Activated naive CD8-positive, alpha-beta T cell (primary cell): ENCODE results near the gene PATJ.
A peak's percentile ranks its signal among the peaks of the same experiment; 100 is the strongest.

Source experiments
- H3K27ac Mint-ChIP-seq: one replicate; pipeline ENCODE4 v1.8.0; 2021; ENCODE audit warnings: mixed read lengths
- H3K27me3 Mint-ChIP-seq: one replicate; pipeline ENCODE4 v1.8.0; 2021; ENCODE audit warnings: mixed read lengths
- H3K36me3 Mint-ChIP-seq: one replicate; pipeline ENCODE4 v1.8.0; 2021; ENCODE audit warnings: mixed read lengths
- H3K4me1 Mint-ChIP-seq: one replicate; pipeline ENCODE4 v1.8.0; 2021; ENCODE audit warnings: low read depth, mixed read lengths
- H3K4me3 Mint-ChIP-seq: one replicate; pipeline ENCODE4 v1.8.0; 2021; ENCODE audit warnings: mild to moderate bottlenecking, mixed read lengths
- H3K9me3 Mint-ChIP-seq: one replicate; pipeline ENCODE4 v1.8.0; 2021; ENCODE audit warnings: low read depth, mixed read lengths

PATJ gene

DNA sequence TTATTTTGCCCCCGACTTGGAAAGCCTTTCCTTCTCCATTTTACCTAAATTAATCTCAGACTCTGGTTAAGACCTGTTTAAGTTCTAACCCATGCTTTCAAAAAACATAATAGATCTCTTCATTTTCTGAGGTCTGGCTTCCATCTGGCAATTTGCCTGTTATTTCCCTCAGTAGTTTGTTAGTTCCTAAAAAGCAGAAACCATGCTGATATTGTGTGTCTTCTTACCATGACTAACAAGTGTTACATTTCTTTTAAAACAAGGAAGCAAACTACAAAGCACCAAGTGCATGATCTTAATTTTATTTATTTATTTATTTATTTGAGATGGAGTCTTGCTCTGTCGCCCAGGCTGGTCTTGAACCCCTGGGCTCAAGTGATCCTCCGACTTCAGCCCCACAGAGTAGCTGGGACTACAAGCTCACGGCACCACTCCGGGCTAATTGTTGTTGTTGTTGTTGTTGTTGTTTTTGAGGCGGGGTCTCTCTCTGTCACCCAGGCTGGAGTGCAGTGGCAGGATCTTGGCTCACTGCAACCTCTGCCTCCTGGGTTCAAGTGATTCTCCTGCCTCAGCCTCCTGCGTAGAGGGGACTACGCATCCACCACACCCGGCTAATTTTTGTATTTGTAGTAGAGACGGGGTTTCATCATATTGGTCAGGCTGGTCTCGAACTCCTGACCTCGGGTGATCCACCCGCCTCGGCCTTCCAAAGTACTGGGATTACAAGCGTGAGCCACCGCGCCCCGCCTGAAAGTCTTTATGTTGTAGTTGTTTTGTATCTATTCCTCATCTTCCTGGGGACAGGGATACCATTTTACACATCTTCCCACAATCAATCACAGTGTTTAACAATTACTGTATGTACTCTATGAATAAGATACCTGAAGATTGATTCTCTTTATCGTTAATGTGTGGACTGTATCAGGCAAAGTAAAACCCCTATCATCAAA, 1.3 kb upstream of the PATJ start:
- peak overlapping the region; percentile 90 for H3K27ac Mint-ChIP-seq
- H3K36me3 Mint-ChIP-seq: no peaks in the 10 kb centered on the region
- peak overlapping the region; percentile 89 for H3K4me3 Mint-ChIP-seq
- H3K4me1 Mint-ChIP-seq: peaks cover 29% of the 10 kb centered on the region
- no peaks in the 10 kb centered on the region for H3K27me3 Mint-ChIP-seq
- no peaks in the 10 kb centered on the region for H3K9me3 Mint-ChIP-seq

DNA sequence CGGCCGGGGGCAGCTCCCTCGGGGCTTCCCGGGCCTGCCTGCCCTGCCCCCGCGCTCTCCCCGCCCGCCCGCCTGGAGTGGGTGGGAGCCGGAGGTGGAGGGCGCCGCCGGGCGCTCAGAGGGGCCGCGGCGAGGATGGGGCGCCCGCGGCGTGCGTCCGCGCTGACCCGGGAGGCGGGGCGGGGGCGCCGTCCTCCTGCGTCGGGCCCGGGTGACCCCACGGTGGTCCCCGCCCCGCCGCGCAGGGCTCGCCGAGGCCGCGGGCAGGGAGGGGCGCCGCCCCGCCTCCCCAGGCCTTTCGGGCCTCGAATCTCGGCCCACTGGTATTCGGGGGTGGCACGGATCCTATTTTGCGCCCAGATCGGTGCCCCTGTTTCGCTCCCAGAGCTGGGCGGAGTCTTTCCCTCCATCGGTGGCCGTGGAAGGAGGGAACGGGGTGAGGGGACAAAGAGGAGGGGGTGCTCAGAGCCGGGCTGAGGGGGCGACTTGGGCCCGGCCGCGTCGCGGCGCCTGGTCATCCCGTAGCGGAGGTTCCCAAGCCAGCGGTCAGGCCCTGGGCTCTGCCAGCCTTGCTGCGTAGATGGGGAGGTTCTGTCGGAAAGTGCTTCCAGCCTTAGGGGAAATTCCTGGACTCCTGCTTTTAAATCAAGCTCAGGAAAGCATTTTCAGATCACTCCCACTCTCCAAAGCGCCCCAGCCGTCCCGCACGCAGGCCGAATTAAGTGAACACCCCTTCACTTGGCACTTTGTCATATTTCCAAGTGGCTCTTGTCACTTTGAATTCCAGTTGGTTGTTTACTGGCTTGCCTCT, 545 bp downstream of the PATJ start:
- Mint-ChIP-seq H3K4me1 (peaks cover 35% of the 10 kb centered on the region), H3K27ac (peak overlapping the region; percentile 54), H3K9me3 (no peaks in the 10 kb centered on the region), H3K27me3 (no peaks in the 10 kb centered on the region), H3K36me3 (no peaks in the 10 kb centered on the region), H3K4me3 (peak overlapping the region; percentile 80)

DNA sequence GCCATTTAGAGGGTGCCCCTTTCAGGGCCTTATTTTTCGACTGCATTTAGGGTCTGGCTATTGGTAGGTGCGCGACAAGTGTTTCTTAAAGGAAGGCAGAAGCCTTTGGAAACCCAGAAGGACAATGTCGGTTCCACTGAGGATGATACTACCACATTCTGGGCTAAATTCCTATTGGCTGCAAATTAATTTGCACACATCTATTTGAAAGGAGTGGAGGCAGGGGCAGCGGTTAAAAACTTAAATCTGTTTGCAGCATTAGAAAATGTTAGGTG, 1.1 kb downstream of the PATJ start:
- H3K27ac Mint-ChIP-seq: peak overlapping the region; percentile 23

GRCh38 chr1:61743716-61744580, 1.7 kb downstream of the PATJ start:
- peaks cover 35% of the 10 kb centered on the region for H3K4me1 Mint-ChIP-seq
- H3K36me3 Mint-ChIP-seq: no peaks in the 10 kb centered on the region
- no peaks in the 10 kb centered on the region for H3K27me3 Mint-ChIP-seq
- peak overlapping the region; percentile 54 for H3K27ac Mint-ChIP-seq
- H3K4me3 Mint-ChIP-seq: peak overlapping the region; percentile 80
- no peaks in the 10 kb centered on the region for H3K9me3 Mint-ChIP-seq

More for the DNA sequence above, 1.1 kb downstream of the PATJ start:
- Mint-ChIP-seq H3K4me3 (peak overlapping the region; percentile 80), H3K27me3 (no peaks in the 10 kb centered on the region), H3K9me3 (no peaks in the 10 kb centered on the region), H3K4me1 (peaks cover 35% of the 10 kb centered on the region), H3K36me3 (no peaks in the 10 kb centered on the region)

- H3K4me3 Mint-ChIP-seq: no peak overlapping the region
- peaks cover 30% of the 10 kb centered on the region for H3K4me1 Mint-ChIP-seq
- no peaks in the 10 kb centered on the region for H3K27me3 Mint-ChIP-seq
- H3K27ac Mint-ChIP-seq: peak overlapping the region; percentile 7
- H3K9me3 Mint-ChIP-seq: no peaks in the 10 kb centered on the region
- no peaks in the 10 kb centered on the region for H3K36me3 Mint-ChIP-seq
Measured at GRCh38 chr1:61746813-61747212, 4.5 kb downstream of the PATJ start.

GRCh38 chr1:61748566-61748965, 6.3 kb downstream of the PATJ start:
- no peaks in the 10 kb centered on the region for H3K9me3 Mint-ChIP-seq
- no peak overlapping the region for H3K27ac Mint-ChIP-seq
- no peaks in the 10 kb centered on the region for H3K36me3 Mint-ChIP-seq
- H3K27me3 Mint-ChIP-seq: no peaks in the 10 kb centered on the region
- peaks cover 23% of the 10 kb centered on the region for H3K4me1 Mint-ChIP-seq
- no peak overlapping the region for H3K4me3 Mint-ChIP-seq

- no peak overlapping the region for H3K4me3 Mint-ChIP-seq
- peaks cover 21% of the 10 kb centered on the region for H3K4me1 Mint-ChIP-seq
- no peak overlapping the region for H3K27ac Mint-ChIP-seq
- no peaks in the 10 kb centered on the region for H3K9me3 Mint-ChIP-seq
- H3K27me3 Mint-ChIP-seq: no peaks in the 10 kb centered on the region
- no peaks in the 10 kb centered on the region for H3K36me3 Mint-ChIP-seq
Measured at GRCh38 chr1:61749574-61749973, 7.3 kb downstream of the PATJ start.

GRCh38 chr1:61752921-61753389, 10.7 kb downstream of the PATJ start:
- Mint-ChIP-seq H3K27ac (no peak overlapping the region), H3K9me3 (no peaks in the 10 kb centered on the region), H3K36me3 (no peaks in the 10 kb centered on the region), H3K27me3 (no peaks in the 10 kb centered on the region), H3K4me1 (peaks cover 14% of the 10 kb centered on the region), H3K4me3 (no peak overlapping the region)

GRCh38 chr1:61753998-61754508, 11.8 kb downstream of the PATJ start:
- Mint-ChIP-seq H3K27ac (no peak overlapping the region), H3K4me1 (peaks cover 15% of the 10 kb centered on the region), H3K27me3 (no peaks in the 10 kb centered on the region), H3K4me3 (no peak overlapping the region), H3K9me3 (no peaks in the 10 kb centered on the region), H3K36me3 (no peaks in the 10 kb centered on the region)

GRCh38 chr1:61754545-61754944, 12.3 kb downstream of the PATJ start:
- H3K4me1 Mint-ChIP-seq: peaks cover 15% of the 10 kb centered on the region
- no peak overlapping the region for H3K27ac Mint-ChIP-seq
- H3K9me3 Mint-ChIP-seq: no peaks in the 10 kb centered on the region
- H3K36me3 Mint-ChIP-seq: no peaks in the 10 kb centered on the region
- no peak overlapping the region for H3K4me3 Mint-ChIP-seq
- H3K27me3 Mint-ChIP-seq: no peaks in the 10 kb centered on the region

GRCh38 chr1:61756773-61757172, 14.5 kb downstream of the PATJ start:
- H3K36me3 Mint-ChIP-seq: no peaks in the 10 kb centered on the region
- no peaks in the 10 kb centered on the region for H3K27me3 Mint-ChIP-seq
- no peak overlapping the region for H3K27ac Mint-ChIP-seq
- no peak overlapping the region for H3K4me3 Mint-ChIP-seq
- H3K4me1 Mint-ChIP-seq: peaks cover 14% of the 10 kb centered on the region
- H3K9me3 Mint-ChIP-seq: no peaks in the 10 kb centered on the region

DNA sequence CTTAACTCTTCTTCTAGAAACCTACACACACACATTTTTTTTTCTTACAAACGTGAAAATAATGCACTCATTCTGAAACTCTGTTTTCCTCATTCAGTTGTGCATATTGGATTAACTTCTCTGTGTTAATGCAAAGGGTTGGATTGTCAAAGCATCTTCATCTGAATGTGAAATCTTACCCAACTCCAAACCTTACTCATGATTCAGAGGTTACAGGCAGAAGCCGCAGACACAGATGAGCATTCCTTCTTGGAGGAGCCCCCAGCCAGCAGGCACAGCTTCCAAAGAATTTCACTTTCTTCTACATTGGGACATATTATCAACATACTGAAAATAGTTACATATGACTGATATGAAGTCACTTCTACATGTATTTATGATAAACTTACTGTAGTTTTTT, 15.7 kb downstream of the PATJ start:
- Mint-ChIP-seq H3K4me3 (no peak overlapping the region), H3K4me1 (peaks cover 15% of the 10 kb centered on the region), H3K9me3 (no peaks in the 10 kb centered on the region), H3K27me3 (no peaks in the 10 kb centered on the region), H3K36me3 (no peaks in the 10 kb centered on the region), H3K27ac (no peak overlapping the region)

DNA sequence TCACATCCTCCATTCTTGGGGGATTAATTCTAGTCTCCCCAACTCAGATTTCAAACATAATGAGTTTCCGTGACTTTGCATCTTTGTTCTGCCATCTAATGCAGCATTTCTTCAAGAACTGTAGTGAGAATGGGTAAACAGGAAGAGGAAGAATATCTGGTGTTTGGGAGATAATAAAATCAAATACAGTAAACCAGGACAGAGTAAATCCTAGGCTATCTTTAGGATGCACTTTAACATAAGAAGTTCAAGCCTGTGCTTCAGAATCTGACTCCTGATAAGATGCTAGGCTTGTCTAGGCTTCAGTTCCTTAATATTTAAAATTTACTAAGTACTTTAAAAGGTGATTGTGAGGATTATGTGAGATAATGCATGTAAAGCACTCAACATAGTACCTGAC, 27.9 kb downstream of the PATJ start:
- Mint-ChIP-seq H3K27ac (no peak overlapping the region), H3K4me3 (no peak overlapping the region), H3K9me3 (no peaks in the 10 kb centered on the region), H3K27me3 (no peaks in the 10 kb centered on the region), H3K36me3 (peaks cover 11% of the 10 kb centered on the region), H3K4me1 (peaks cover 2% of the 10 kb centered on the region)

- H3K27me3 Mint-ChIP-seq: no peaks in the 10 kb centered on the region
- no peak overlapping the region for H3K27ac Mint-ChIP-seq
- no peaks in the 10 kb centered on the region for H3K9me3 Mint-ChIP-seq
- H3K4me1 Mint-ChIP-seq: peaks cover 12% of the 10 kb centered on the region
- no peak overlapping the region for H3K4me3 Mint-ChIP-seq
- peaks cover 7% of the 10 kb centered on the region for H3K36me3 Mint-ChIP-seq
Measured at GRCh38 chr1:61776091-61776490, 33.8 kb downstream of the PATJ start.
